PC-3 (cell line): ENCODE data around the gene MARCKSL1. TPM values are rescaled to one million over a fixed set of nuclear protein-coding genes. Genes with fewer than 3 reads are reported as not detected.

Experiments
- ATAC-seq: fragments of 200-7000 bp; cut with Tn5 transposase; 2 replicates; pipeline ENCODE4 v1.9.1; 2020; ENCODE audit warnings: mild to moderate bottlenecking, moderate library complexity
- Bru-seq: library from RNA; stranded (reverse); fragments of 400-500 nt; gene quantifications from one replicate; lab custom pipeline; 2021; lab: Mats Ljungman, UMichigan
- BruChase-seq, 2 experiments: library from RNA; stranded (reverse); fragments of 400-500 nt; gene quantifications; one replicate each; lab custom pipeline; 2021; lab: Mats Ljungman, UMichigan
- BruUV-seq: library from RNA; stranded (reverse); fragments of 400-500 nt; replicated peaks from 2 replicates; lab custom pipeline; 2021; lab: Mats Ljungman, UMichigan
- CTCF ChIA-PET: fragments of 300-600 bp; sonication (Branson Sonifier 250); formaldehyde crosslinking; loops from one replicate; lab custom pipeline; 2022; ENCODE audit warnings: antibody characterized with exemption; lab: Charles Lee
- POLR2A ChIA-PET: fragments of 300-600 bp; sonication (Branson Sonifier 250); formaldehyde crosslinking; loops from one replicate; lab custom pipeline; 2022; ENCODE audit warnings: antibody characterized with exemption; ENCODE audit not compliant: unreplicated experiment; lab: Charles Lee
- DNase-seq: peaks from one replicate; pipeline ENCODE4 v3.0.0-alpha.2; 2015
- H2AFZ ChIP-seq: fragments of 300-600 bp; sonication (generic); 2 replicates; pipeline ENCODE4 v1.6.0; 2016; ENCODE audit warnings: antibody characterized with exemption, low read length
- H3F3A ChIP-seq: fragments of 300-600 bp; sonication (generic); one replicate; pipeline ENCODE4 v1.6.0; 2017; ENCODE audit warnings: antibody characterized with exemption, low read length, control low read depth, mild to moderate bottlenecking; ENCODE audit not compliant: unreplicated experiment
- H3K27ac ChIP-seq: fragments of 300-600 bp; sonication (generic); 2 replicates; pipeline ENCODE4 v1.5.1; 2016; ENCODE audit warnings: mild to moderate bottlenecking, low read length
- H3K27me3 ChIP-seq: fragments of 300-600 bp; sonication (generic); 2 replicates; pipeline ENCODE4 v1.6.1; 2016; ENCODE audit warnings: low read length, mixed read lengths
- H3K36me3 ChIP-seq: fragments of 300-600 bp; sonication (generic); 2 replicates; pipeline ENCODE4 v1.6.1; 2016; ENCODE audit warnings: low read depth, mixed run types, low read length, mixed read lengths
- H3K4me1 ChIP-seq: fragments of 300-600 bp; sonication (generic); 2 replicates; pipeline ENCODE4 v1.5.1; 2016; ENCODE audit warnings: low read length; ENCODE audit not compliant: insufficient read depth
- H3K4me2 ChIP-seq: fragments of 300-600 bp; sonication (generic); 2 replicates; pipeline ENCODE4 v1.6.0; 2016; ENCODE audit warnings: low read length
- H3K4me3 ChIP-seq: fragments of 300-600 bp; sonication (generic); 2 replicates; pipeline ENCODE4 v1.5.1; 2016; ENCODE audit warnings: mild to moderate bottlenecking, low read length, mixed read lengths
- H3K79me2 ChIP-seq: fragments of 300-600 bp; sonication (generic); 2 replicates; pipeline ENCODE4 v1.6.1; 2017; ENCODE audit warnings: low read length, mixed read lengths
- H3K9ac ChIP-seq: fragments of 300-600 bp; sonication (generic); 2 replicates; pipeline ENCODE4 v1.6.0; 2016; ENCODE audit warnings: mild to moderate bottlenecking, low read length
- H3K9me2 ChIP-seq: fragments of 300-600 bp; sonication (generic); replicated peaks from 2 replicates; pipeline ENCODE4 v1.6.1; 2016; ENCODE audit warnings: mixed run types, low read length, mixed read lengths
- H3K9me3 ChIP-seq: fragments of 300-600 bp; sonication (generic); 2 replicates; pipeline ENCODE4 v1.6.1; 2016; ENCODE audit warnings: low read length, mixed read lengths
- H4K20me1 ChIP-seq: fragments of 300-600 bp; sonication (generic); 2 replicates; pipeline ENCODE4 v1.6.1; 2016; ENCODE audit warnings: low read length, mixed read lengths
- CTCF ChIP-seq: fragments of 300-600 bp; sonication (generic); conservative IDR thresholded peaks from 2 replicates; pipeline ENCODE4 v1.5.1; 2017; ENCODE audit warnings: antibody characterized with exemption, low read depth, mild to moderate bottlenecking, low read length
- EZH2 ChIP-seq: fragments of 300-600 bp; sonication (generic); IDR thresholded peaks from one replicate; pipeline ENCODE4 v1.6.1; 2017; ENCODE audit warnings: antibody characterized with exemption, mild to moderate bottlenecking, low read length; ENCODE audit not compliant: unreplicated experiment
- EZH2phosphoT487 ChIP-seq: fragments of 300-600 bp; sonication (generic); IDR thresholded peaks from 2 replicates; pipeline ENCODE4 v1.6.1; 2018; ENCODE audit warnings: mild to moderate bottlenecking, antibody characterized with exemption, low read length, borderline replicate concordance
- intact Hi-C: fragments of 100-400 bp; cut with micrococcal nuclease; formaldehyde crosslinking; loops from 2 replicates; pipeline ENCODE4 v1.9.0; 2023
- long read RNA-seq: library from polyadenylated mRNA; unstranded; transcript quantifications from one replicate; pipeline ENCODE4 v2.0.0, GENCODE V29; 2021; ENCODE audit not compliant: unreplicated experiment
- total RNA-seq: library from RNA; depleted of rRNA; stranded (reverse); fragments of >200 nt; gene quantifications from 2 replicates; pipeline ENCODE4 v1.2.3, GENCODE V29; 2014; rRNA removed

MARCKSL1 gene
- total RNA-seq (159 and 176 TPM in 2 replicates), Bru-seq, nascent RNA (percentile 96 among the genes with signal in this experiment), BruChase-seq, experiment 1, labeled RNA remaining after a 6-hour chase (percentile 99 among the genes with signal in this experiment), BruChase-seq, experiment 2, labeled RNA remaining after a 2-hour chase (percentile 99 among the genes with signal in this experiment)
- long read RNA-seq, transcript MARCKSL1-201 (2 exons, 1,699 nt) = major isoform, 2,147 of 2,284 reads
- long read RNA-seq, partial matches to known transcripts = 1 of 2,284 reads
- long read RNA-seq, other reads (novel, unspliced or antisense) = 136 of 2,284 reads

DNA sequence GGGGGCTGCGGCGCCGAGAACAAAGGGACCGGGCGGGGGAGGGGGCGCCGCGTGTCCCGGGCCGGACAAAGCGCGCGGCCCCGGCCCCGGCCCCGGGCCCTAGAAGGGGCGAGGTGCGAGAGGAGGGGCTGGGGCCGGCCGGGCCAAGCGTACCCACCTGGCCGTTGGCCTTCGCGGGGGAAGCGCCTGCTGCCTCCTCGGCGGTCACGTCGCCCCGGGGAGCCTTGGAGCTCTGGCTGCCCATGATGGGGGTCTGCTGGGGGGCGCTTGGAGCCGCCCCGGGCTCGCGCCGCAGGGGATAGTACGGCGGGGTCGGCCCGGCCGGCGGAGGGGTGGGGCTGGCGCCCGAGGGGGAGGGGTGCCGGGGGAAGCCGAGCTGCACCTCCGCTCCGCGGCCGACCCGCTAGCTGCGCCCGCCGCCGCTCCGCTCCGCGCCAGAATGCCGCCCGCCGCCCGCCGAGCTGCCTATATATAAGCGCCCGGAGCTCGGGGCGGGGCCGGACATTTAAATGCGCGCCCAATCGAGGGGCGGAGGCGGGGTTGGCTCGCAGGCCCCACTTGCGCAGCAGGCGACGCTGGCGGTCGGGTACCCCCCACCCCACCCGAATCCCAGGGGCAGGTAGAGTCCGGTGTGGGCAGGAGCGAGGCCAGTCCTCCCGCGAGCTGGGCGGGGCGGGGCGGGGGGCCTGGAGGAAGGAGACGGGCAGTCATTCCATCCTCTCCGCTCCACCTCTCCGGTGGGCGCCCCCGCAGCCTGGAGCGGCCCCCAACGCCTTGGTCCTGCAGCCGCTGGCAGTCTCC is at the start of gene MARCKSL1:
TSS of gene MARCKSL1 (minus strand) at position 444 of the 801 bp plus-strand sequence. CDS start at position 244, 200 bp downstream.
- H3K4me3 ChIP-seq = peak within 1 kb of the TSS; percentile 86
- ChIA-PET CTCF (interaction anchor here (0.6 to 0.7 kb wide), 2 partner anchors 14 to 20 kb away, joined by 3 read pairs; no protein-coding TSS in a partner anchor), POLR2A (interaction anchor here (0.5 to 1.5 kb wide), 6 partner anchors 14 to 260 kb away, joined by 4 to 8 read pairs (median 6); partner anchors contain the start of genes BSDC1 and KPNA6)
- H3F3A ChIP-seq = peaks cover 3% of the 10 kb centered on the region
- peak within 1 kb of the TSS; percentile 72 for H3K9ac ChIP-seq
- peak within 1 kb of the TSS; percentile 98 for H3K4me2 ChIP-seq
- no peaks in the 10 kb centered on the region for H3K9me3 ChIP-seq
- no peaks in the 10 kb centered on the region for H3K9me2 ChIP-seq
- BruUV-seq = no TSS peak
- H3K27ac ChIP-seq = no peak within 1 kb of the TSS
- intact Hi-C loops = loop anchor here (1.0 kb wide), 1 partner anchor 15 kb away; no protein-coding TSS in a partner anchor
- DNase-seq = peak; percentile 70
- peak within 1 kb of the TSS; percentile 42 for H2AFZ ChIP-seq
- H4K20me1 ChIP-seq = peaks cover 27% of the 10 kb centered on the region
- peaks cover 18% of the 10 kb centered on the region for H3K36me3 ChIP-seq
- H3K27me3 ChIP-seq = no peaks in the 10 kb centered on the region
- peaks cover 23% of the 10 kb centered on the region for H3K79me2 ChIP-seq
- peaks cover 67% of the 10 kb centered on the region for H3K4me1 ChIP-seq
- ATAC-seq = peak; percentile 44
- no peak for TF ChIP-seq EZH2phosphoT487
- TF ChIP-seq CTCF = no peak
- TF ChIP-seq EZH2 = no peak

GRCh38 chr1:32380057-32380456 is 44.0 kb upstream of the MARCKSL1 start:
- Histone ChIP-seq H4K20me1 (no peaks in the 10 kb centered on the region), H3K9me2 (no peaks in the 10 kb centered on the region), H3K27me3 (no peaks in the 10 kb centered on the region), H3K4me3 (no peak overlapping the region), H3K27ac (no peak overlapping the region), H3K79me2 (no peaks in the 10 kb centered on the region), H3K4me2 (no peak overlapping the region), H3K36me3 (peaks cover 56% of the 10 kb centered on the region), H3F3A (no peaks in the 10 kb centered on the region), H2AFZ (no peak overlapping the region), H3K9me3 (no peaks in the 10 kb centered on the region), H3K4me1 (no peaks in the 10 kb centered on the region), H3K9ac (no peak overlapping the region)
- no peak for DNase-seq
- ChIA-PET POLR2A (no interaction called here), CTCF (no interaction called here)
- intact Hi-C loops = no loop called here
- ATAC-seq = no peak
- no TSS peak for BruUV-seq
- no peak for TF ChIP-seq EZH2phosphoT487
- no peak for TF ChIP-seq EZH2
- TF ChIP-seq CTCF = no peak
